OCI-LY7 (cell line): ENCODE measurements around the gene KCNQ1OT1. TPM values are rescaled to one million over a fixed set of nuclear protein-coding genes. Genes with fewer than 3 reads are reported as not detected.

ENCODE experiments used
- BruUV-seq: library from RNA; stranded (reverse); fragments of 400-500 nt; replicated peaks from 2 replicates; lab custom pipeline; 2021; lab: Mats Ljungman, UMichigan
- CTCF ChIA-PET: fragments of 300-600 bp; sonication (Branson Sonifier 250); formaldehyde crosslinking; loops from one replicate; lab custom pipeline; 2022; ENCODE audit warnings: antibody characterized with exemption; ENCODE audit not compliant: unreplicated experiment; lab: Charles Lee
- POLR2A ChIA-PET: fragments of 300-600 bp; sonication (Branson Sonifier 250); formaldehyde crosslinking; loops from one replicate; lab custom pipeline; 2022; ENCODE audit warnings: antibody characterized with exemption; lab: Charles Lee
- DNase-seq: peaks from one replicate; pipeline ENCODE4 v3.0.0-alpha.2; 2015; ENCODE audit warnings: low spot score
- H2AFZ ChIP-seq: fragments of 200-600 bp; sonication (generic), shearing (Covaris generic); 2 replicates; pipeline ENCODE4 v1.6.1; 2014; ENCODE audit warnings: mild to moderate bottlenecking, antibody characterized with exemption, low read length, moderate library complexity
- H3K27ac ChIP-seq: fragments of 200-600 bp; sonication (generic); 2 replicates; pipeline ENCODE4 v1.5.1; 2014; ENCODE audit warnings: mixed run types, low read depth, mild to moderate bottlenecking, moderate library complexity, low read length, inconsistent platforms; ENCODE audit not compliant: poor library complexity, severe bottlenecking
- H3K36me3 ChIP-seq: fragments of 200-600 bp; sonication (generic); 2 replicates; pipeline ENCODE4 v1.6.1; 2014; ENCODE audit warnings: mild to moderate bottlenecking, antibody characterized with exemption, low read length, moderate library complexity, mixed read lengths; ENCODE audit not compliant: insufficient read depth
- H3K4me1 ChIP-seq: fragments of 200-600 bp; sonication (generic); 2 replicates; pipeline ENCODE4 v1.5.1; 2014; ENCODE audit warnings: mild to moderate bottlenecking, low read length; ENCODE audit not compliant: insufficient read depth, poor library complexity, severe bottlenecking
- H3K4me2 ChIP-seq: fragments of 200-600 bp; sonication (generic); 2 replicates; pipeline ENCODE4 v1.6.1; 2014; ENCODE audit warnings: mild to moderate bottlenecking, low read length
- H3K4me3 ChIP-seq: fragments of 200-600 bp; sonication (generic); 2 replicates; pipeline ENCODE4 v1.5.1; 2014; ENCODE audit warnings: mild to moderate bottlenecking, low read depth, low read length; ENCODE audit not compliant: poor library complexity, severe bottlenecking
- H3K79me2 ChIP-seq: fragments of 200-600 bp; sonication (generic); 2 replicates; pipeline ENCODE4 v1.6.1; 2016; ENCODE audit warnings: low read depth, mild to moderate bottlenecking, low read length, moderate library complexity, mixed read lengths; ENCODE audit not compliant: insufficient read depth
- H3K9me2 ChIP-seq: fragments of 200-600 bp; sonication (generic); 2 replicates; pipeline ENCODE4 v1.6.1; 2016; ENCODE audit warnings: mild to moderate bottlenecking, low read length, mixed read lengths; ENCODE audit not compliant: insufficient read depth
- H3K9me3 ChIP-seq: fragments of 200-600 bp; sonication (generic); 2 replicates; pipeline ENCODE4 v1.6.1; 2014; ENCODE audit warnings: mild to moderate bottlenecking, mixed run types, low read length, mixed read lengths
- H4K20me1 ChIP-seq: fragments of 200-600 bp; sonication (generic); 2 replicates; pipeline ENCODE4 v1.6.1; 2014; ENCODE audit warnings: mild to moderate bottlenecking, antibody characterized with exemption, low read length, moderate library complexity, mixed read lengths; ENCODE audit not compliant: insufficient read depth
- CTCF ChIP-seq: fragments of 200-600 bp; sonication (generic); conservative IDR thresholded peaks from 2 replicates; pipeline ENCODE4 v1.5.1; 2014; ENCODE audit warnings: mild to moderate bottlenecking, antibody characterized with exemption, low read length, moderate library complexity, mixed read lengths
- EZH2phosphoT487 ChIP-seq: fragments of 200-600 bp; sonication (generic); IDR thresholded peaks from 2 replicates; pipeline ENCODE4 v1.6.1; 2018; ENCODE audit warnings: low read depth, borderline replicate concordance, mild to moderate bottlenecking, mixed run types, antibody characterized with exemption, low read length, moderate library complexity, mixed read lengths
- intact Hi-C: fragments of 100-400 bp; cut with micrococcal nuclease; formaldehyde crosslinking; loops from one replicate; pipeline ENCODE4 v1.10.0; 2022; ENCODE audit not compliant: unreplicated experiment
- total RNA-seq, 2 experiments: library from RNA; depleted of rRNA in 1 of 2; stranded (reverse); fragments of >200 nt in 1 of 2; shearing (Covaris generic) in 1 of 2; gene quantifications; 2 replicates each; pipeline ENCODE4 v1.2.3, GENCODE V29; 2014 to 2022

Gene KCNQ1OT1
- total RNA-seq, 2 experiments from 2014 or later = 2.9 to 3.4 TPM

GRCh38 chr11:2703363-2704141 is 3.8 kb upstream of the KCNQ1OT1 start:
- BruUV-seq = no TSS peak
- H3K9me2 ChIP-seq = no peaks in the 10 kb centered on the region
- intact Hi-C loops = no loop called here
- ChIA-PET POLR2A (interaction anchor here (1.1 kb wide), 1 partner anchor 10 kb away, joined by 3 read pairs; no protein-coding TSS in a partner anchor), CTCF (no interaction called here)
- TF ChIP-seq EZH2phosphoT487 (no peak), CTCF (no peak)
- H3K4me3 ChIP-seq = peak overlapping the region; percentile 28
- H3K27ac ChIP-seq = peak overlapping the region; percentile 22
- peak overlapping the region; percentile 69 for H3K4me2 ChIP-seq
- peaks cover 39% of the 10 kb centered on the region for H3K4me1 ChIP-seq
- H2AFZ ChIP-seq = peak overlapping the region; percentile 71; the same call in 1 of the 2 replicates
- DNase-seq = peak; percentile 67
- H4K20me1 ChIP-seq = no peaks in the 10 kb centered on the region
- no peaks in the 10 kb centered on the region for H3K36me3 ChIP-seq
- H3K79me2 ChIP-seq = peaks cover 7% of the 10 kb centered on the region; the same call in 1 of the 2 replicates
- no peaks in the 10 kb centered on the region for H3K9me3 ChIP-seq

GRCh38 chr11:2702771-2703362 is 3.1 kb upstream of the KCNQ1OT1 start:
- BruUV-seq = no TSS peak

GRCh38 chr11:2701898-2702434 is 2.2 kb upstream of the KCNQ1OT1 start:
- no peak for DNase-seq
- no peaks in the 10 kb centered on the region for H3K36me3 ChIP-seq
- CTCF ChIA-PET = no interaction called here
- no TSS peak for BruUV-seq
- no peak for TF ChIP-seq EZH2phosphoT487
- TF ChIP-seq CTCF = no peak
- H3K4me1 ChIP-seq = peaks cover 44% of the 10 kb centered on the region
- no peak overlapping the region for H3K27ac ChIP-seq
- no peak overlapping the region for H2AFZ ChIP-seq
- no peak overlapping the region for H3K4me3 ChIP-seq
- H3K9me2 ChIP-seq = no peaks in the 10 kb centered on the region
- intact Hi-C loops = no loop called here
- no peak overlapping the region for H3K4me2 ChIP-seq
- H4K20me1 ChIP-seq = 0 out of 2 replicates have a peak, but pooled peaks cover 4% of the 10 kb centered on the region
- peaks cover 16% of the 10 kb centered on the region; the same call in 1 of the 2 replicates for H3K79me2 ChIP-seq
- POLR2A ChIA-PET = no interaction called here
- no peaks in the 10 kb centered on the region for H3K9me3 ChIP-seq

More at GRCh38 chr11:2702771-2703362, 3.1 kb upstream of the KCNQ1OT1 start:
- peaks cover 14% of the 10 kb centered on the region; the same call in 1 of the 2 replicates for H3K79me2 ChIP-seq
- no peak for DNase-seq
- 0 out of 2 replicates have a peak, but pooled peaks cover 3% of the 10 kb centered on the region for H4K20me1 ChIP-seq
- H3K4me1 ChIP-seq = peaks cover 42% of the 10 kb centered on the region
- H3K4me3 ChIP-seq = peak overlapping the region; percentile 28
- intact Hi-C loops = no loop called here
- H3K4me2 ChIP-seq = peak overlapping the region; percentile 69
- peak overlapping the region; percentile 22 for H3K27ac ChIP-seq
- no peak for TF ChIP-seq EZH2phosphoT487
- peak overlapping the region; percentile 71; the same call in 1 of the 2 replicates for H2AFZ ChIP-seq
- no peaks in the 10 kb centered on the region for H3K9me3 ChIP-seq
- CTCF ChIA-PET = no interaction called here
- H3K36me3 ChIP-seq = no peaks in the 10 kb centered on the region
- POLR2A ChIA-PET = interaction anchor here (1.1 kb wide), 1 partner anchor 10 kb away, joined by 3 read pairs; no protein-coding TSS in a partner anchor
- no peaks in the 10 kb centered on the region for H3K9me2 ChIP-seq
